GM21381 (cell line): ENCODE results near the gene PPM1E.
"Not testable (repeated sequence)": the region's sequence is repeated elsewhere in the genome, so short reads cannot be mapped to it uniquely, and the experiment has no call there.

Experiments
- ATAC-seq: cut with Tn5 transposase; IDR thresholded peaks from one replicate; pipeline ENCODE4 v1.9.1; 2021; ENCODE audit warnings: mild to moderate bottlenecking, moderate library complexity; ENCODE audit not compliant: unreplicated experiment

Gene PPM1E

GRCh38 chr17:58837699-58838098 lies 82.0 kb downstream of the PPM1E start:
- no peak for ATAC-seq

- ATAC-seq = no peak
Observed at GRCh38 chr17:58840820-58841612, 85.4 kb downstream of the PPM1E start.

GRCh38 chr17:58846413-58846812 lies 90.8 kb downstream of the PPM1E start:
- ATAC-seq = not testable (repeated sequence)

- not testable (repeated sequence) for ATAC-seq
Observed at GRCh38 chr17:58850106-58850505, 94.5 kb downstream of the PPM1E start.

GRCh38 chr17:58865301-58865700 lies 109.6 kb downstream of the PPM1E start:
- no peak for ATAC-seq

- no peak for ATAC-seq
Observed at GRCh38 chr17:58870747-58871146, 115.1 kb downstream of the PPM1E start.

- ATAC-seq = no peak
Observed at GRCh38 chr17:58873926-58874325, 118.3 kb downstream of the PPM1E start.

- ATAC-seq = no peak
Observed at GRCh38 chr17:58875261-58875660, 119.6 kb downstream of the PPM1E start.

- ATAC-seq = no peak
Observed at GRCh38 chr17:58884161-58884560, 128.5 kb downstream of the PPM1E start.

GRCh38 chr17:58886514-58886913 lies 130.9 kb downstream of the PPM1E start:
- ATAC-seq = no peak

- no peak for ATAC-seq
Observed at GRCh38 chr17:58889928-58890327, 134.3 kb downstream of the PPM1E start.

- no peak for ATAC-seq
Observed at GRCh38 chr17:58899191-58899590, 143.5 kb downstream of the PPM1E start.

- ATAC-seq = no peak
Observed at GRCh38 chr17:58902322-58902721, 146.7 kb downstream of the PPM1E start.

- no peak for ATAC-seq
Observed at GRCh38 chr17:58911741-58912343, 156.2 kb downstream of the PPM1E start.

GRCh38 chr17:58913552-58913951 lies 157.9 kb downstream of the PPM1E start:
- no peak for ATAC-seq

GRCh38 chr17:58913971-58914769 lies 158.5 kb downstream of the PPM1E start:
- ATAC-seq = no peak

- ATAC-seq = no peak
Observed at GRCh38 chr17:58917228-58917627, 161.6 kb downstream of the PPM1E start.

- ATAC-seq = no peak
Observed at GRCh38 chr17:58918072-58918471, 162.4 kb downstream of the PPM1E start.

GRCh38 chr17:58918884-58919283 lies 163.2 kb downstream of the PPM1E start:
- no peak for ATAC-seq

GRCh38 chr17:58920773-58921172 lies 165.1 kb downstream of the PPM1E start:
- no peak for ATAC-seq

- no peak for ATAC-seq
Observed at GRCh38 chr17:58932956-58933355, 177.3 kb downstream of the PPM1E start.

GRCh38 chr17:58936295-58936694 lies 180.6 kb downstream of the PPM1E start:
- no peak for ATAC-seq
